ENCODE measurements around the gene ZNF521. TPM values are rescaled to one million over a fixed set of nuclear protein-coding genes. Genes with fewer than 3 reads are reported as not detected.

Gene ZNF521
- total and polyA plus RNA-seq, 2 of the 13 experiments (the other 11 are each of a cell fraction or from before 2014, with no cell fraction given): 0.02 TPM; not detected in 1

DNA sequence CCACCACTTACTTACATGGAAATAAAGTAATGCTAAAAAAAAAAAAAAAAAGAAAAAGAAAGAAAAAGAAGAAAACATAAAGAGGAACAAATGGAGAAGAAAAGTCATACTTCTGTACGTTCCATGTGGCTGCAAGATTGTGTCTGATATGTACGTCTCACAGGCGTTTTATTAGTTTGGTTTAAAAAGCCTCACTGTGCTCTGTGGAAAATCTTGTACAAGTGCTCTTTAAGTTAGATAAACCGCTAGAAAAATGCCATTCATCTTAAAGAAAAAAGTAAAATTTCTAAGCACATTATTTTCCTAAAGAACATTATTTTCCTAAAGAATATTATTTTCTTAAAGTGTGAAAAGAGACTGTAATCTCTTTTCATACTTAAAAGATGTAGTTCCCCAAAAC is 165.1 kb downstream of the ZNF521 start:
- ATAC-seq: no peak
- Histone ChIP-seq H2AFZ (ENCODE audit: low read length) (no peak overlapping the region), H3K27me3 (ENCODE audit: control insufficient read depth in 1 of 2, insufficient read depth in 2 of 2, low read length in 2 of 2) (0 out of 5 replicates have a peak, but pooled peaks cover 0 to 4% of the 10 kb centered on the region in 2 experiments), H3K4me1 (ENCODE audit: insufficient read depth, low read length) (no peaks in the 10 kb centered on the region), H3K9ac (ENCODE audit: insufficient read depth, low read depth, low read length) (no peak overlapping the region), H3K79me2 (ENCODE audit: insufficient read depth, low read length) (no peaks in the 10 kb centered on the region), H3K4me2 (ENCODE audit: low read depth, low read length) (no peak overlapping the region), H4K20me1 (ENCODE audit: insufficient read depth, low read length) (no peaks in the 10 kb centered on the region), H3K27ac (ENCODE audit: extremely low read length, insufficient read depth, low read length) (no peak overlapping the region), H3K9me3 (ENCODE audit: low read length) (no peaks in the 10 kb centered on the region), H3K36me3 (replicated peaks in 1 of 2; ENCODE audit: control insufficient read depth in 1 of 2, insufficient read depth in 2 of 2, low read length in 2 of 2) (no peaks in the 10 kb centered on the region), H3K4me3 (replicated peaks in 1 of 3; ENCODE audit: insufficient read depth in 1 of 3, low read depth in 2 of 3, low read length in 3 of 3) (no peak overlapping the region)
- ChIA-PET CTCF (ENCODE audit: low intra/inter-chr PET ratio, low total read pairs) (no interaction called here), POLR2A (no interaction called here)
- no TSS peak for BruUV-seq (replicated peaks)
- in situ Hi-C loops (cut with HindIII; ENCODE audit: extremely low pct_ligation_motif_present, low pct_unique_long_range_greater_than_20kb) (no loop called here), intact Hi-C loops (cut with micrococcal nuclease; ENCODE audit: unreplicated experiment) (no loop called here)
- 8% methylated on average over 4 of the region's 4 CpGs for WGBS (ENCODE audit: low lambda C conversion rate)
- no peak for FAIRE-seq
- TF ChIP-seq FOXA1 (IDR thresholded peaks at IDR 0.05): no peak
- no peak for TF ChIP-seq FOXA1 (CRISPR knock-in tag; IDR thresholded peaks at IDR 0.05)
- TF ChIP-seq, protein P1, sequence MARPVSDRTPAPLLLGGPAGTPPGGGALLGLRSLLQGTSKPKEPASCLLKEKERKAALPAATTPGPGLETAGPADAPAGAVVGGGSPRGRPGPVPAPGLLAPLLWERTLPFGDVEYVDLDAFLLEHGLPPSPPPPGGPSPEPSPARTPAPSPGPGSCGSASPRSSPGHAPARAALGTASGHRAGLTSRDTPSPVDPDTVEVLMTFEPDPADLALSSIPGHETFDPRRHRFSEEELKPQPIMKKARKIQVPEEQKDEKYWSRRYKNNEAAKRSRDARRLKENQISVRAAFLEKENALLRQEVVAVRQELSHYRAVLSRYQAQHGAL (CRISPR knock-in tag; IDR thresholded peaks at IDR 0.05; ENCODE audit: not compliant biosample characterization): no peak
- TF ChIP-seq ZSCAN30 (CRISPR knock-in tag; IDR thresholded peaks at IDR 0.05): no peak
- TF ChIP-seq ZMYM4 (CRISPR knock-in tag; IDR thresholded peaks at IDR 0.05): no peak
- TF ChIP-seq, protein P2, sequence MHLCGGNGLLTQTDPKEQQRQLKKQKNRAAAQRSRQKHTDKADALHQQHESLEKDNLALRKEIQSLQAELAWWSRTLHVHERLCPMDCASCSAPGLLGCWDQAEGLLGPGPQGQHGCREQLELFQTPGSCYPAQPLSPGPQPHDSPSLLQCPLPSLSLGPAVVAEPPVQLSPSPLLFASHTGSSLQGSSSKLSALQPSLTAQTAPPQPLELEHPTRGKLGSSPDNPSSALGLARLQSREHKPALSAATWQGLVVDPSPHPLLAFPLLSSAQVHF (CRISPR knock-in tag; IDR thresholded peaks at IDR 0.05): no peak
- TF ChIP-seq DRAP1 (CRISPR knock-in tag; IDR thresholded peaks at IDR 0.05): no peak
- no peak for TF ChIP-seq ZNF788 (CRISPR knock-in tag; IDR thresholded peaks at IDR 0.05; ENCODE audit: borderline replicate concordance)
- no peak for TF ChIP-seq TBX2 (CRISPR knock-in tag; IDR thresholded peaks at IDR 0.05; ENCODE audit: borderline replicate concordance)
- no peak for TF ChIP-seq HMGA1 (CRISPR knock-in tag; conservative IDR thresholded peaks at IDR 0.05)
- TF ChIP-seq, protein P3, sequence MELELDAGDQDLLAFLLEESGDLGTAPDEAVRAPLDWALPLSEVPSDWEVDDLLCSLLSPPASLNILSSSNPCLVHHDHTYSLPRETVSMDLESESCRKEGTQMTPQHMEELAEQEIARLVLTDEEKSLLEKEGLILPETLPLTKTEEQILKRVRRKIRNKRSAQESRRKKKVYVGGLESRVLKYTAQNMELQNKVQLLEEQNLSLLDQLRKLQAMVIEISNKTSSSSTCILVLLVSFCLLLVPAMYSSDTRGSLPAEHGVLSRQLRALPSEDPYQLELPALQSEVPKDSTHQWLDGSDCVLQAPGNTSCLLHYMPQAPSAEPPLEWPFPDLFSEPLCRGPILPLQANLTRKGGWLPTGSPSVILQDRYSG (CRISPR knock-in tag; IDR thresholded peaks at IDR 0.05): no peak
- DNase-seq (ENCODE audit: low spot score): no peak
